PC-3 (cell line): ENCODE measurements around the gene HOXB6. TPM values are rescaled to one million over a fixed set of nuclear protein-coding genes. Genes with fewer than 3 reads are reported as not detected.

Source experiments
- ATAC-seq: fragments of 200-7000 bp; cut with Tn5 transposase; 2 replicates; pipeline ENCODE4 v1.9.1; 2020; ENCODE audit warnings: mild to moderate bottlenecking, moderate library complexity
- BruUV-seq: library from RNA; stranded (reverse); fragments of 400-500 nt; replicated peaks from 2 replicates; lab custom pipeline; 2021; lab: Mats Ljungman, UMichigan
- CTCF ChIA-PET: fragments of 300-600 bp; sonication (Branson Sonifier 250); formaldehyde crosslinking; loops from one replicate; lab custom pipeline; 2022; ENCODE audit warnings: antibody characterized with exemption; lab: Charles Lee
- POLR2A ChIA-PET: fragments of 300-600 bp; sonication (Branson Sonifier 250); formaldehyde crosslinking; loops from one replicate; lab custom pipeline; 2022; ENCODE audit warnings: antibody characterized with exemption; ENCODE audit not compliant: unreplicated experiment; lab: Charles Lee
- DNase-seq: peaks from one replicate; pipeline ENCODE4 v3.0.0-alpha.2; 2015
- H2AFZ ChIP-seq: fragments of 300-600 bp; sonication (generic); 2 replicates; pipeline ENCODE4 v1.6.0; 2016; ENCODE audit warnings: antibody characterized with exemption, low read length
- H3F3A ChIP-seq: fragments of 300-600 bp; sonication (generic); one replicate; pipeline ENCODE4 v1.6.0; 2017; ENCODE audit warnings: antibody characterized with exemption, low read length, control low read depth, mild to moderate bottlenecking; ENCODE audit not compliant: unreplicated experiment
- H3K27ac ChIP-seq: fragments of 300-600 bp; sonication (generic); 2 replicates; pipeline ENCODE4 v1.5.1; 2016; ENCODE audit warnings: mild to moderate bottlenecking, low read length
- H3K27me3 ChIP-seq: fragments of 300-600 bp; sonication (generic); 2 replicates; pipeline ENCODE4 v1.6.1; 2016; ENCODE audit warnings: low read length, mixed read lengths
- H3K36me3 ChIP-seq: fragments of 300-600 bp; sonication (generic); 2 replicates; pipeline ENCODE4 v1.6.1; 2016; ENCODE audit warnings: low read depth, mixed run types, low read length, mixed read lengths
- H3K4me1 ChIP-seq: fragments of 300-600 bp; sonication (generic); 2 replicates; pipeline ENCODE4 v1.5.1; 2016; ENCODE audit warnings: low read length; ENCODE audit not compliant: insufficient read depth
- H3K4me2 ChIP-seq: fragments of 300-600 bp; sonication (generic); 2 replicates; pipeline ENCODE4 v1.6.0; 2016; ENCODE audit warnings: low read length
- H3K4me3 ChIP-seq: fragments of 300-600 bp; sonication (generic); 2 replicates; pipeline ENCODE4 v1.5.1; 2016; ENCODE audit warnings: mild to moderate bottlenecking, low read length, mixed read lengths
- H3K79me2 ChIP-seq: fragments of 300-600 bp; sonication (generic); 2 replicates; pipeline ENCODE4 v1.6.1; 2017; ENCODE audit warnings: low read length, mixed read lengths
- H3K9ac ChIP-seq: fragments of 300-600 bp; sonication (generic); 2 replicates; pipeline ENCODE4 v1.6.0; 2016; ENCODE audit warnings: mild to moderate bottlenecking, low read length
- H3K9me2 ChIP-seq: fragments of 300-600 bp; sonication (generic); replicated peaks from 2 replicates; pipeline ENCODE4 v1.6.1; 2016; ENCODE audit warnings: mixed run types, low read length, mixed read lengths
- H3K9me3 ChIP-seq: fragments of 300-600 bp; sonication (generic); 2 replicates; pipeline ENCODE4 v1.6.1; 2016; ENCODE audit warnings: low read length, mixed read lengths
- H4K20me1 ChIP-seq: fragments of 300-600 bp; sonication (generic); 2 replicates; pipeline ENCODE4 v1.6.1; 2016; ENCODE audit warnings: low read length, mixed read lengths
- CTCF ChIP-seq: fragments of 300-600 bp; sonication (generic); conservative IDR thresholded peaks from 2 replicates; pipeline ENCODE4 v1.5.1; 2017; ENCODE audit warnings: antibody characterized with exemption, low read depth, mild to moderate bottlenecking, low read length
- EZH2 ChIP-seq: fragments of 300-600 bp; sonication (generic); IDR thresholded peaks from one replicate; pipeline ENCODE4 v1.6.1; 2017; ENCODE audit warnings: antibody characterized with exemption, mild to moderate bottlenecking, low read length; ENCODE audit not compliant: unreplicated experiment
- EZH2phosphoT487 ChIP-seq: fragments of 300-600 bp; sonication (generic); IDR thresholded peaks from 2 replicates; pipeline ENCODE4 v1.6.1; 2018; ENCODE audit warnings: mild to moderate bottlenecking, antibody characterized with exemption, low read length, borderline replicate concordance
- intact Hi-C: fragments of 100-400 bp; cut with micrococcal nuclease; formaldehyde crosslinking; loops from 2 replicates; pipeline ENCODE4 v1.9.0; 2023
- total RNA-seq: library from RNA; depleted of rRNA; stranded (reverse); fragments of >200 nt; gene quantifications from 2 replicates; pipeline ENCODE4 v1.2.3, GENCODE V29; 2014

The HOXB6 gene
- total RNA-seq, 1 experiment from 2014 or later, result 9.5 TPM

GRCh38 chr17:48624544-48625494 is 20.0 kb upstream of the HOXB6 start:
- Histone ChIP-seq H3K9me2 (no peaks in the 10 kb centered on the region), H3F3A (no peaks in the 10 kb centered on the region), H3K4me3 (peak overlapping the region; percentile 70), H3K9me3 (no peaks in the 10 kb centered on the region), H3K79me2 (no peaks in the 10 kb centered on the region), H3K4me2 (peak overlapping the region; percentile 85), H3K4me1 (peaks cover 12% of the 10 kb centered on the region), H3K9ac (peak overlapping the region; percentile 54; the same call in 1 of the 2 replicates), H3K27me3 (peaks cover 54% of the 10 kb centered on the region), H3K36me3 (no peaks in the 10 kb centered on the region), H2AFZ (peak overlapping the region; percentile 88), H4K20me1 (no peaks in the 10 kb centered on the region), H3K27ac (no peak overlapping the region)
- ChIA-PET CTCF (interaction anchor here (0.6 to 1.2 kb wide), 6 partner anchors 12 to 380 kb away, joined by 3 to 21 read pairs (median 4); no protein-coding TSS in a partner anchor), POLR2A (interaction anchor here (0.5 to 0.7 kb wide), 5 partner anchors 15 to 594 kb away, joined by 3 to 8 read pairs (median 4); partner anchors contain the start of gene HOXB13)
- intact Hi-C loops, result no loop called here
- TF ChIP-seq EZH2, result peak; percentile 51
- no peak for TF ChIP-seq CTCF
- TF ChIP-seq EZH2phosphoT487, result peak; percentile 75; the same call in 1 of the 2 replicates
- DNase-seq (peak; percentile 57), ATAC-seq (peak; percentile 57)
- no TSS peak for BruUV-seq

GRCh38 chr17:48624118-48624517 is 19.3 kb upstream of the HOXB6 start:
- H3K4me3 ChIP-seq, result peak overlapping the region; percentile 70

GRCh38 chr17:48623583-48623982 is 18.8 kb upstream of the HOXB6 start:
- TF ChIP-seq EZH2, result no peak
- DNase-seq, result no peak

More at GRCh38 chr17:48624118-48624517, 19.3 kb upstream of the HOXB6 start:
- H3K27ac ChIP-seq, result no peak overlapping the region
- no peaks in the 10 kb centered on the region for H3K9me3 ChIP-seq
- no peak for TF ChIP-seq EZH2phosphoT487
- no peak for TF ChIP-seq EZH2
- H3K4me1 ChIP-seq, result peaks cover 19% of the 10 kb centered on the region
- no peaks in the 10 kb centered on the region for H3F3A ChIP-seq
- no peaks in the 10 kb centered on the region for H3K9me2 ChIP-seq
- TSS peak; percentile 18 for BruUV-seq
- DNase-seq (no peak), ATAC-seq (no peak)
- peak overlapping the region; percentile 85 for H3K4me2 ChIP-seq
- H4K20me1 ChIP-seq, result no peaks in the 10 kb centered on the region
- H2AFZ ChIP-seq, result no peak overlapping the region
- H3K27me3 ChIP-seq, result peaks cover 50% of the 10 kb centered on the region
- no peaks in the 10 kb centered on the region for H3K79me2 ChIP-seq
- ChIA-PET POLR2A (interaction anchor here (0.6 kb wide), 1 partner anchor 12 kb away, joined by 23 read pairs; no protein-coding TSS in a partner anchor), CTCF (interaction anchor here (0.6 to 1.0 kb wide), 4 partner anchors 12 to 360 kb away, joined by 3 to 13 read pairs (median 3); no protein-coding TSS in a partner anchor)
- no peaks in the 10 kb centered on the region for H3K36me3 ChIP-seq
- intact Hi-C loops, result no loop called here
- H3K9ac ChIP-seq, result no peak overlapping the region

More at GRCh38 chr17:48623583-48623982, 18.8 kb upstream of the HOXB6 start:
- CTCF ChIA-PET, result interaction anchor here (0.6 to 1.0 kb wide), 4 partner anchors 13 to 673 kb away, joined by 3 to 13 read pairs (median 3); no protein-coding TSS in a partner anchor
- Histone ChIP-seq H3K4me2 (no peak overlapping the region), H2AFZ (no peak overlapping the region), H3K9me2 (no peaks in the 10 kb centered on the region), H3K27ac (no peak overlapping the region), H3F3A (no peaks in the 10 kb centered on the region), H3K9me3 (no peaks in the 10 kb centered on the region), H4K20me1 (no peaks in the 10 kb centered on the region), H3K9ac (no peak overlapping the region), H3K36me3 (no peaks in the 10 kb centered on the region), H3K4me1 (peaks cover 22% of the 10 kb centered on the region), H3K79me2 (no peaks in the 10 kb centered on the region), H3K4me3 (no peak overlapping the region), H3K27me3 (peaks cover 48% of the 10 kb centered on the region)
- intact Hi-C loops, result no loop called here
- POLR2A ChIA-PET, result interaction anchor here (0.6 kb wide), 1 partner anchor 13 kb away, joined by 23 read pairs; no protein-coding TSS in a partner anchor
- BruUV-seq, result no TSS peak
- ATAC-seq, result no peak
